PC-3 (cell line): ENCODE results near the gene PSMD7.

ENCODE experiments used
- CTCF ChIP-seq: fragments of 300-600 bp; sonication (generic); conservative IDR thresholded peaks from 2 replicates; pipeline ENCODE4 v1.5.1; 2017; ENCODE audit warnings: antibody characterized with exemption, low read depth, mild to moderate bottlenecking, low read length
- EZH2 ChIP-seq: fragments of 300-600 bp; sonication (generic); IDR thresholded peaks from one replicate; pipeline ENCODE4 v1.6.1; 2017; ENCODE audit warnings: antibody characterized with exemption, mild to moderate bottlenecking, low read length; ENCODE audit not compliant: unreplicated experiment
- EZH2phosphoT487 ChIP-seq: fragments of 300-600 bp; sonication (generic); IDR thresholded peaks from 2 replicates; pipeline ENCODE4 v1.6.1; 2018; ENCODE audit warnings: mild to moderate bottlenecking, antibody characterized with exemption, low read length, borderline replicate concordance

GRCh38 chr16:74297145-74297665 lies 591 bp downstream of the PSMD7 start:
- TF ChIP-seq EZH2 = no peak
- TF ChIP-seq CTCF = no peak
- no peak for TF ChIP-seq EZH2phosphoT487
